HUES48 (cell line): ENCODE data around the gene TCF7L2.

Source experiments
- H3K27ac ChIP-seq: one replicate; pipeline ENCODE4 v1.7.0; 2013; ENCODE audit warnings: low read depth, low read length, inconsistent platforms
- H3K27me3 ChIP-seq: 2 replicates; pipeline ENCODE4 v1.6.1; 2013; ENCODE audit warnings: mild to moderate bottlenecking, low read length; ENCODE audit not compliant: control insufficient read depth, insufficient read depth
- H3K36me3 ChIP-seq: 2 replicates; pipeline ENCODE4 v1.6.1; 2013; ENCODE audit warnings: low read length; ENCODE audit not compliant: control insufficient read depth, insufficient read depth
- H3K4me1 ChIP-seq: 2 replicates; pipeline ENCODE4 v1.6.1; 2013; ENCODE audit warnings: mild to moderate bottlenecking, low read length; ENCODE audit not compliant: control insufficient read depth, insufficient read depth
- H3K4me3 ChIP-seq: 2 replicates; pipeline ENCODE4 v1.5.1; 2013; ENCODE audit warnings: mild to moderate bottlenecking, low read depth, low read length
- H3K9ac ChIP-seq: 2 replicates; pipeline ENCODE4 v1.6.1; 2013; ENCODE audit warnings: mild to moderate bottlenecking, low read depth, low read length, moderate library complexity
- H3K9me3 ChIP-seq: 2 replicates; pipeline ENCODE4 v1.6.1; 2013; ENCODE audit warnings: low read length; ENCODE audit not compliant: control insufficient read depth, insufficient read depth

Gene TCF7L2

DNA sequence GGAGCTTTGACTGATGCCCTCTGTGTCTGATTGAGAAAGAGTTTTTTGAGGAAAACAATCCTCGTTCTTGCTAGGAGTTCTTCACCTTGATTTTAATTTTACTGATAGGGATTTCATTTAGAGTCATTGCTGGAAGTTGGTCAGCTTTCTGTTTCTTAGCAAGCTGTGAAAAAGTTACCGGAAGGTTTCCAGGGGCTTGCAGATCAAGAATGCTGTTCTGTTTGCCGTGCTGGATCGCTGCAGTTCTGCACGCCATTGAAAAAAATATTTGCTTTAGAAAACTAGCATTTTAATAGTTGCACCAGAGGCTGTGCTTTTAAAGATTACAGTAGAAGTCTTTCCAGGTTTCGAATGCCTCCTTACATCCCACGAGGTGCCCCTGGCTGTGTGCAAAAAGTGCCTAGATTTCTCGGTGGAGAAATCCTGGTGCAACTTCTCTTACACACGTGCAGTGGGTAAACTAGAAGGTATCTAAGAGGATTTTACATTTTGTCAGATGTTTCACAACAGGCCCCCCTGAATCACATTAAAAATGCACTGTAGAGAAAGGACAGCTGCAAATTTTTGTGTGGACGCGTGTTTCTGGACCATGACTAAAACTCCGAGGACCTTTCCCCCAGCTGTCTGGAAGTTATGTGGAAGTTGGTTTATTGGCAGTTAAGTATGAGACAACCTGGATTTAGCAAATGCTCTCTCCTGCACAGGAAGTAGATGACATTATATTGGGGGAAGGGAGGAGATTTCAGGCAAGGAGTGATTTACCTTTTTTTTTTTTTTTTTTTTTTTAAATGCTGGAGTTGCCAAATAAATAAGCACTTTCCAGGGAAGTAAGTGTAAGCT, 5.8 kb downstream of the TCF7L2 start:
- Histone ChIP-seq H3K9me3 (no peaks in the 10 kb centered on the region), H3K36me3 (peaks cover 14% of the 10 kb centered on the region; the same call in 1 of the 2 replicates), H3K9ac (peak overlapping the region; percentile 63), H3K27me3 (no peaks in the 10 kb centered on the region), H3K4me1 (peaks cover 74% of the 10 kb centered on the region), H3K4me3 (peak overlapping the region; percentile 89), H3K27ac (peak overlapping the region; percentile 98)

DNA sequence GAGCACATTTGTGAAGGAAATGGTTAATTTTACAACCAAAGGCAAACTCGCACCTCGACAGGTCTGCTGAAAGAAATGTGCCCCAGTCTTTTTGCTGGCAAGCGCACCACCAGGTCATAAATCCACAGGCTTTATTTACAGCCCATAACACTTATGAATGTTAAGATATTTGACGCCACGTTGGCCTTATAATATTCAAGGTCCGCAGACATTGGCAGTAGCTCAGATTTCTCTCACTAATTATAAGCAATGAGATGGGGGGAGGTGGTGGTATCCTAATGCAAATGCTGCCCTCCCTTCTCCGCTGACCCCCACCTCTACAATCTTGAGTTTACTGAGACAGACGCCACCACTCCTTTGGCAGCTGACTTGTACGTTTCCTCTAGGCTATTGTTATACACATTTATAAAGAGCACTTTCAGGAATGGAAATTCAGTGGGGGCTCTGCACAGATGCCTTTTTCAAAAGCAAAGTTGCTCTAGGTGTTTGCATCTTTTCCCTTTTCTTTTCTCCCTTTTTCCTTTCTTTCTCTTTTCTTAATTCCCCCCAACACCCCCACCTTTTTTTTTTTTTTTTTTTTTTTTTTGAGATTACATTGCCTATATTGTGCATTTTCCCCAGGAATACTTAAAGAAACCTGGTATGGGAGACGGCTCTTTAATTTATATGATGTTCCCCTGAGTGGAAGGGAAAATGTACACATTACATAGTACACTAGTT, 6.7 kb downstream of the TCF7L2 start:
- no peaks in the 10 kb centered on the region for H3K9me3 ChIP-seq
- no peaks in the 10 kb centered on the region for H3K27me3 ChIP-seq
- H3K4me1 ChIP-seq = peaks cover 76% of the 10 kb centered on the region

DNA sequence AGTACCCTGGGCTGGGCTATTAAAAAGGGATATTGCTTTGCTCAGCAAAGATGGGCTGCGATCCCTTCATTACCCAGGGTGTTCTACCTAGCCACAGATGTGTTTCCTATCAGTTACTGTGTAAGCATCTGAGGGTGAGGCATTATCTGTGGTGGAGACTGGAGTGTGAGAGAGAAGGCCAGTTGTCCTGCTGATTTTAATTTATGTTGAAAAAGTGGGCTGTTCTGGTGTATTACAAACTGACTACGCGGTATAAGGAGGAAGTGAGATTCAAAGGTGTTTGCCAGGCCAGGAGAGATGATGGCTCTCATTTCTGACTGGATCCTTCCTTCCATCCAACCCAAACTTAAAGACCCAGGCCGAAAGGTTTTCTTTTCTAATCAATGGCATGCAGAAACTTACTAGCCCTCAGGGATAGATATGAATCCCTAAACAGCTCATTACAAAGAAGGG, 7.6 kb downstream of the TCF7L2 start:
- H3K36me3 ChIP-seq = peaks cover 22% of the 10 kb centered on the region
- peak overlapping the region; percentile 98 for H3K27ac ChIP-seq
- peak overlapping the region; percentile 39 for H3K4me3 ChIP-seq
- H3K27me3 ChIP-seq = no peaks in the 10 kb centered on the region
- no peaks in the 10 kb centered on the region for H3K9me3 ChIP-seq
- H3K9ac ChIP-seq = peak overlapping the region; percentile 36
- H3K4me1 ChIP-seq = peaks cover 82% of the 10 kb centered on the region

More for the DNA sequence above, 6.7 kb downstream of the TCF7L2 start:
- Histone ChIP-seq H3K27ac (peak overlapping the region; percentile 98), H3K4me3 (peak overlapping the region; percentile 89), H3K36me3 (peaks cover 15% of the 10 kb centered on the region), H3K9ac (peak overlapping the region; percentile 63)

DNA sequence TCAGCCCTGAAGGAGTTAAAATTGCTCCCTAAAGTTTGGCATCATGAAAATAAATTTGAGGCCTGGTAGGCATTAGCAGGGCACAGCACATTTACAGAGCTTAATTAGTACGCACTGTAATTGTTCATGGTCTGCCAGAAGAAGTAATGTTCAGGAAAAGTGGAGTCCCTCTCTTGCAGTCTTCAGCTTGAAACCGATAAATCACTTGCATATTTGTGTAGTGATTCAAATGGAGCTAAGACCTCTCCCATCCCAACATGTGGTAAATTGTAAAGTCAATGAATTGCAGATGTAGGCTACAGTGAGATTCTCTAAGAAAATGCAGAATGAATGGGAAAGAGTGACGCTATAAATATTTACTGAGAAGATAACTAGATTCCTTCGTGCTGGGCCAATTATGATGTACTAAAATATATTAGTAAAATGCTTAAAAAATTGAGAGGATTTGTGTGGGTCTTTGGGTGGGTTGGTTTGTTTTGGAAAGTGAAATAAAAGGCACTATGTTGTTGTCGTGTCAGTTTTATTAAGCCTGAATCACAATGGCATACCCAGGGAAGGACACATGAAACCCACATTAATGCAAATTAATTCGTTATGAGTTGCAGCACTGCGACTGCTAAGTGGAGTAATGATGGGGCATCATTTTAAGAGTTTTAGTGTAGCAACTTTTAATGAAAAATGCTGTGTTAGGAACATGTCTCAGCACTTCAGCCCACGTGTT, 8.4 kb downstream of the TCF7L2 start:
- Histone ChIP-seq H3K27me3 (no peaks in the 10 kb centered on the region), H3K27ac (peak overlapping the region; percentile 98), H3K36me3 (peaks cover 22% of the 10 kb centered on the region), H3K4me1 (peaks cover 82% of the 10 kb centered on the region), H3K9ac (peak overlapping the region; percentile 36), H3K4me3 (peak overlapping the region; percentile 39), H3K9me3 (no peaks in the 10 kb centered on the region)

DNA sequence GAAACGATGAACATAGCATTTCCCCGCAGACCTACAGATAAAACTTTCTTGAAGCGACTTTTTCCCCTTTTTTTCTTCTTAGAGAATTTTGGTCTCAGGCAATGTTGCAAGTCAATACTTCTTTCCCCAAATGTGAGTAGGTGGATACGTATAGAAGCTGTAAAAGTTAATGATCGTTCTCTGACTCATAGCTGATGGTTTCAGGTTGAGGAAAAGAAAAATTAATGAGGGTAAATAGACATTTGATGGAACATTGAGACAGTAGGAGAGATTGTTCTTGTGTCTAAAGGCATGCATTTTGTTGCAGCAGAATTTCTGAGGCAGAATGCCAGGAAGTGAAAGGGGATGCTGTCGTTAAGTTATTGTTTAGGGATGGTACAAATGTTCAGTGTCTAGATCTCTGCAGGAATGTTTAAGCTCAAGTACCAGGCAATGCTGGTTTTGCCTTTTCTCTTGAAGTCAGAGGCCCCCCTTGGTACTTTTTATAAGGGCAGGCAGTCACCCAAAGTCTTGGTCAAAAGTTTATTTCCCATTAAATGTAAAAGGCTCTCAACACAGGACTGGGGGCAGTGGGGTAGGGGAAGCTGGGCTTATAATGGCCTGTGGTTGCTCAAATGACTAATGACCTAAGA, 9.3 kb downstream of the TCF7L2 start:
- H3K4me3 ChIP-seq = peak overlapping the region; percentile 39; the same call in 1 of the 2 replicates
- H3K4me1 ChIP-seq = peaks cover 80% of the 10 kb centered on the region
- H3K36me3 ChIP-seq = peaks cover 25% of the 10 kb centered on the region
- peak overlapping the region; percentile 98 for H3K27ac ChIP-seq
- H3K9me3 ChIP-seq = no peaks in the 10 kb centered on the region
- no peaks in the 10 kb centered on the region for H3K27me3 ChIP-seq
- no peak overlapping the region for H3K9ac ChIP-seq

DNA sequence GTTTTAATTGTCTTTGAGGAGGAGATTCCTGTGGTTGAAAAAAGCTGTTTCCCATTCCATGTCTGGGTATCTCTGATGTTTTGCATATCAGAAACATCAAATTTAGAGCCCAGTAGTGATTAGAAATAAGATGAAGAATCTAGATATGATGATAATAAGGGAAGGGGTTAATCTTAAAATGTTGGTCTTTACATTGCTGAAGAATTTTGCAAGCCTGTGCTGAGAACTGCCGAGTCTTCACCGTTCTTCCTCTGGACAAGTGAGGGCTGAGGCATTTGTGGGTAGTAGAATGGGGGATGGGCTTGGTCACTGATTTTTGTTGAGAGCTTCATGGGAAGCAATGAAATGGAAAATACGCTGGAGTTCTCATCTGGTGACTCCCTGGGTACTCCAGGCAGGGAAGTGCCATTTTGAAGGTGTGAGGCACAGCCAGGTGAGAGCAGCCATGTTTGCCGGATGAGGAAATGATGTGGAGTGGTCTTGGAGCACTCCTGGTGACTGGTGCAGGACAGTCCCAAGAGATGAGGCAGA, 10.2 kb downstream of the TCF7L2 start:
- Histone ChIP-seq H3K27ac (peak overlapping the region; percentile 98), H3K9ac (no peak overlapping the region), H3K4me3 (no peak overlapping the region), H3K27me3 (no peaks in the 10 kb centered on the region), H3K9me3 (no peaks in the 10 kb centered on the region), H3K4me1 (peaks cover 71% of the 10 kb centered on the region), H3K36me3 (peaks cover 32% of the 10 kb centered on the region)

DNA sequence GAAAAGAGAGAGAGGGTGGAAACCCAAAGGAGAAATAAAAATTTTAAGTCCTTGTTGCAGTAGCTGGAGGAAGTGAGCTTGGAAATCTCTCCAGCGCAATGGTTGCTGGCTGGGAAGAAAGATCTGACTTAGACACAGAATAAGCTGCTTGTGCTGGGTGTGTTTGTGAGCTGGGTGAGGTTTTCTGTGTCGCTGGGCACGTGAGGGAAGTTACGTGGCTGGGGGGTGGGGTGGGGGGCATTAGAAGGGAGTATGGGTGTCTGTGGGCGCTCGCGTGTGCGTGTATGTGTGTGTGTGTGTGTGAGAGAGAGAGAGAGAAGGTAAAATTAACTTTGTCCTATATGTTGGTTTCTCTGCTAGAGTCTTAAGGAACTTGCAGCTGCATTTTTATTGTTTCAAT, 11.6 kb downstream of the TCF7L2 start:
- no peaks in the 10 kb centered on the region for H3K27me3 ChIP-seq
- no peak overlapping the region for H3K4me3 ChIP-seq
- H3K9me3 ChIP-seq = no peaks in the 10 kb centered on the region
- H3K4me1 ChIP-seq = peaks cover 57% of the 10 kb centered on the region
- peaks cover 43% of the 10 kb centered on the region for H3K36me3 ChIP-seq
- H3K9ac ChIP-seq = no peak overlapping the region
- no peak overlapping the region for H3K27ac ChIP-seq

DNA sequence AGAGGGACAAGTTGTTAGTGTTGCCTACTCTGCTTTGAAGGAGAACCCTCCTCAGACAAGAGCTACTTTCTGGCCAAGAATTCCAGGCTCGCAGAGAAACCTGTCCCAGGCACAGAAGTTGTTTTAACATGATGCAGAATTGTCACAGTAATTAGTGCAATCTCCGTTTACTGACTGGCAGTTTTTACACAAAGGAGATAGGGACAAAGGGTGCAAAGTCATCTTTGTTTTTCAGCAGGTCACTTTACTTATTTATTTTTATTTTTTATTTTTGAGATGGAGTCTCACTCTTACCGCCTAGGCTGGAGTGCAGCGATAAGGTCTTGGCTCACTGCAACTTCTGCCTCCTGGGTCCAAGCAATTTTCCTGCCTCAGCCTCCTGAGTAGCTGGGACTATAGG, 12.3 kb downstream of the TCF7L2 start:
- H3K27me3 ChIP-seq = no peaks in the 10 kb centered on the region
- H3K9ac ChIP-seq = no peak overlapping the region
- peak overlapping the region; percentile 13 for H3K27ac ChIP-seq
- peaks cover 50% of the 10 kb centered on the region for H3K36me3 ChIP-seq
- H3K4me1 ChIP-seq = peaks cover 50% of the 10 kb centered on the region
- H3K9me3 ChIP-seq = no peaks in the 10 kb centered on the region
- H3K4me3 ChIP-seq = no peak overlapping the region

DNA sequence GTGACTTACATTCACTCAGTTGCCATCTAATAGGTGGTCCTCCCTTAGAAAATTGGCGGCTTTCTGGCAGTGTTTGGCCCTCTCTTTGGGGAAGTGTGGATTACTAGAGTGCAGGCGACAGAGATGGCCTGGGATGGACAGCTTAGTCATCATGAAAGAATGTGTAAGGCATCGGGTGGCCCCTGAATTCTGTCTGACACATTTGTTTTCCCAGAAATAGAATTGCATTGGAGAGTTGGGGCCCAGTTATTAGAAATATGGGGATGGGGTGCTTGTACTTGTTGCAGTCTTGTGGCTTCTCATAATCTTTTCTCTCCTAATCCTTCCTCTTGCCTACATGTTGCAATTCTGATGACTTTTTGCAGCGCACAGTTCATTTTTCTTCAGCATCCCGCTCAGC, 13.8 kb downstream of the TCF7L2 start:
- Histone ChIP-seq H3K9ac (no peak overlapping the region), H3K4me1 (peaks cover 36% of the 10 kb centered on the region), H3K27me3 (no peaks in the 10 kb centered on the region), H3K9me3 (no peaks in the 10 kb centered on the region), H3K27ac (no peak overlapping the region), H3K4me3 (no peak overlapping the region), H3K36me3 (peaks cover 62% of the 10 kb centered on the region)

DNA sequence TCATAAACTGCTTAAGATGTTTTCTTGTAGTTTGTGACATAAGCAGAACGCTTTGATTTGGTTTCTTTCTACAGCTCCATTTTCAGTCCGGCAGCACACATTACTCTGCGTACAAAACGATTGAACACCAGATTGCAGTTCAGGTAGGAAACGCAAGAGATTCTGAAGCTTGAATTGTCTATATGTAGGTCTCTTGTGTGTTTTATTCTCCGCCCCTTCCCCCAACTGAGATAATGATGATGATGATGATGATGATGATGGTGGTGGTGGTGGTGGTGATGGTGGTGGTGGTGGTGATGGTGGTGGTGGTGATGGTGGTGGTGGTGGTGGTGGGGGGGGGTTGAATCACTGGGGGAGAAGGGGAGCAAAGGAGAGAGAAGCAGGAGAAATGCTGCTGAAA, 14.4 kb downstream of the TCF7L2 start:
- Histone ChIP-seq H3K27me3 (no peaks in the 10 kb centered on the region), H3K27ac (no peak overlapping the region), H3K9me3 (no peaks in the 10 kb centered on the region), H3K9ac (no peak overlapping the region), H3K36me3 (peaks cover 67% of the 10 kb centered on the region), H3K4me1 (peaks cover 29% of the 10 kb centered on the region), H3K4me3 (no peak overlapping the region)
